ENCODE data around the gene ENDOD1. TPM values are rescaled to one million over a fixed set of nuclear protein-coding genes. Genes with fewer than 3 reads are reported as not detected.

The ENDOD1 gene
- total and polyA plus RNA-seq, 2 experiments from 2014 or later, result 0.76 to 4.0 TPM

GRCh38 chr11:95101935-95102334, 12.3 kb downstream of the ENDOD1 start (continued):
- TF ChIP-seq ZNF462 (CRISPR knock-in tag; IDR thresholded peaks at IDR 0.05), result no peak
- no peak for TF ChIP-seq ETS1 (IDR thresholded peaks at IDR 0.05)
- no peak for TF ChIP-seq NANOG (IDR thresholded peaks at IDR 0.05; ENCODE audit: borderline replicate concordance)
- TF ChIP-seq ZNF331 (CRISPR knock-in tag; IDR thresholded peaks at IDR 0.05; ENCODE audit: low read depth), result no peak
- TF ChIP-seq ZNF114 (CRISPR knock-in tag; IDR thresholded peaks at IDR 0.05), result no peak
- TF ChIP-seq CTCF (conservative IDR thresholded peaks at IDR 0.05; ENCODE audit: low read depth in 2 of 2), result no peak
- no peak for TF ChIP-seq CREB1 (CRISPR knock-in tag; IDR thresholded peaks at IDR 0.05; ENCODE audit: low read depth)

- Mint-ChIP-seq H3K4me1 (peaks cover 7% of the 10 kb centered on the region), H3K36me3 (ENCODE audit: low read depth) (no peaks in the 10 kb centered on the region), H3K9me3 (no peaks in the 10 kb centered on the region), H3K27ac (no peak overlapping the region), H3K27me3 (ENCODE audit: insufficient read depth, low read depth, poor library complexity) (peaks cover 7% of the 10 kb centered on the region), H3K4me3 (no peak overlapping the region)
- ATAC-seq (no peak), DNase-seq (ENCODE audit: low spot score) (no peak)
- Histone ChIP-seq H3K4me1 (ENCODE audit: insufficient read depth) (no peaks in the 10 kb centered on the region; the same call in 1 of the 2 replicates), H2AFZ (no peak overlapping the region), H3K4me3 (no peak overlapping the region), H3K4me2 (no peak overlapping the region), H3K27me3 (ENCODE audit: insufficient read depth) (no peaks in the 10 kb centered on the region), H3K27ac (ENCODE audit: low read depth) (no peak overlapping the region), H4K20me1 (replicated peaks; ENCODE audit: insufficient read depth) (no peaks in the 10 kb centered on the region), H3K9me2 (ENCODE audit: insufficient read depth) (no peaks in the 10 kb centered on the region), H3K79me2 (replicated peaks; ENCODE audit: insufficient read depth) (no peaks in the 10 kb centered on the region), H3K36me3 (ENCODE audit: insufficient read depth) (no peaks in the 10 kb centered on the region), H3F3A (replicated peaks; ENCODE audit: low read depth) (no peaks in the 10 kb centered on the region)
- TF ChIP-seq CREB1 (CRISPR knock-in tag; IDR thresholded peaks at IDR 0.05; ENCODE audit: low read depth) (no peak), POLR2AphosphoS5 (IDR thresholded peaks at IDR 0.05; ENCODE audit: low read depth) (no peak), ZNF331 (CRISPR knock-in tag; IDR thresholded peaks at IDR 0.05; ENCODE audit: low read depth) (no peak), ZNF114 (CRISPR knock-in tag; IDR thresholded peaks at IDR 0.05) (no peak), CTCF (conservative IDR thresholded peaks at IDR 0.05; ENCODE audit: low read depth in 2 of 2) (no peak), STAT1 (IDR thresholded peaks at IDR 0.05; ENCODE audit: unreplicated experiment) (no peak), REST (IDR thresholded peaks at IDR 0.05; ENCODE audit: unreplicated experiment) (no peak)
Measured at GRCh38 chr11:95102733-95103132, 13.1 kb downstream of the ENDOD1 start.
